ENCODE results near the gene NCR3LG1. TPM values are rescaled to one million over a fixed set of nuclear protein-coding genes. Genes with fewer than 3 reads are reported as not detected.

The NCR3LG1 gene
- total and polyA plus RNA-seq, 2 donors (not counting 1 experiment from before 2014, with no cell fraction given), result 0.12 to 0.64 TPM

DNA sequence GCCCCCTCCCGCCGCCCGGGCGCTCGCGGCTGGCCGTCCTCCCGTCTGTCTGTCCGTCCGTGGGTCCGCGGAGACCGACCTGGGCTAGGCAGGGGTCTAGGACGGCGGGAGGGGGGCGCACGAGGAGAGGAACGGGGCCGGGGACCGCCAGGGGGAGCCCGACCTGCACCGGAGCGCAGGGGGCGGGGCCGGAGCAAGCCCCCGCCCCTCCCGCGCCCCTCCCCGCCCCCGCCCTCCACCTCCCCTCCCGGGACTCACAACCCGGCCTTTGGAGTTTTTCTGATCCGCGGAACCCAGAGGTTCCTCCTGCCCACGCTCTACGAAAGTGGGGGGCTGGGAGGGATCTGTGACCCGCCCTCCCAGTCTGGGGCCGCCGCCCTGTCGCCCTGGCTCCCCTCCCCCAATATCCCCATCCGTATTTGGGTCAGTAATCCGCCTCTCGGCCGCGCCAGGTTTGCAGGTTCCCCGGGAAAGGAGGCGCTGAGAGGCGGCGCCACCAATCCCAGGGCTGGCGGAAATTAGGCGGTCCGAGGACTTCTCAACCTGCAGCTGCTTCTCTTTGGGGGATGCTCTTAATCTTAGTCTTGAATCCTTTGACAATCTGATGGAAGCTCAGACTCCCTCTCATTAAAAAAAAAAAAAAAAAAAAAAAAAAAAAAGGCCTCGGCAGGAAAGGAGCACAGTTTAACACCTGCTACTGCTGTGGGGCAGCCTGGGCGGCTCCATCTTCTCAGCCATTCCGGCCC, 37.8 kb downstream of the NCR3LG1 start:
- Histone ChIP-seq H2AFZ (ENCODE audit: insufficient read depth, low read depth, low read length, poor library complexity, severe bottlenecking) (peak overlapping the region; percentile 94), H3K4me1 (ENCODE audit: control insufficient read depth in 2 of 2, insufficient read depth in 2 of 2, low read length in 2 of 2) (peaks cover 4 to 33% of the 10 kb centered on the region in 2 donors), H3K9me3 (ENCODE audit: control extremely low read depth in 1 of 3, control insufficient read depth in 2 of 3, insufficient read depth in 1 of 3, low read length in 2 of 3) (no peaks in the 10 kb centered on the region), H3K27ac (ENCODE audit: low read length in 2 of 2) (peak overlapping the region in 1 of 2 donors; percentile 29), H3K27me3 (replicated peaks in 1 of 4; ENCODE audit: control extremely low read depth in 1 of 4, control insufficient read depth in 3 of 4, insufficient read depth in 4 of 4, low read length in 3 of 4) (peaks cover 0 to 2% (median 0%) of the 10 kb centered on the region in 4 experiments), H3K4me2 (replicated peaks; ENCODE audit: low read depth, low read length, poor library complexity, severe bottlenecking) (peak overlapping the region; percentile 99), H3K79me2 (ENCODE audit: control insufficient read depth, insufficient read depth, low read length) (no peaks in the 10 kb centered on the region), H4K20me1 (ENCODE audit: control insufficient read depth, insufficient read depth, low read length, poor library complexity, severe bottlenecking) (no peaks in the 10 kb centered on the region), H3K9ac (ENCODE audit: low read length) (peak overlapping the region; percentile 73), H3K36me3 (replicated peaks in 1 of 2; ENCODE audit: control extremely low read depth in 1 of 2, control insufficient read depth in 1 of 2, extremely low read depth in 1 of 2, insufficient read depth in 2 of 2, low read length in 1 of 2) (no peaks in the 10 kb centered on the region), H3K4me3 (ENCODE audit: control extremely low read depth in 1 of 5, extremely low read depth in 1 of 5, insufficient read depth in 1 of 5, low read depth in 2 of 5, low read length in 4 of 5) (peak overlapping the region; percentile 16 to 90 (median 63))
- Mint-ChIP-seq H3K9me3 (ENCODE audit: insufficient read depth) (no peaks in the 10 kb centered on the region), H3K27me3 (peaks cover 5% of the 10 kb centered on the region), H3K4me1 (peaks cover 16% of the 10 kb centered on the region), H3K27ac (peak overlapping the region; percentile 59), H3K4me3 (peak overlapping the region; percentile 85)
- intact Hi-C loops (cut with micrococcal nuclease), result loop anchor here (1.0 to 10.0 kb wide), 5 partner anchors 113 to 625 kb away; partner anchors contain the start of genes NUCB2, RPS13 and SERGEF
- ChIA-PET POLR2A (interaction anchor here (0.6 to 0.7 kb wide), 2 partner anchors 11 to 650 kb away, joined by 3 to 4 read pairs; no protein-coding TSS in a partner anchor), CTCF (interaction anchor here (0.7 to 5.4 kb wide), 8 partner anchors 10 to 651 kb away, joined by 3 to 31 read pairs (median 4); no protein-coding TSS in a partner anchor)
- ATAC-seq (ENCODE audit: low read depth), result peak; percentile 94
- no peak for TF ChIP-seq EZH2 (IDR thresholded peaks at IDR 0.05; ENCODE audit: borderline replicate concordance, insufficient read depth, low read depth, low read length, poor library complexity, severe bottlenecking)
- TF ChIP-seq, protein P1, sequence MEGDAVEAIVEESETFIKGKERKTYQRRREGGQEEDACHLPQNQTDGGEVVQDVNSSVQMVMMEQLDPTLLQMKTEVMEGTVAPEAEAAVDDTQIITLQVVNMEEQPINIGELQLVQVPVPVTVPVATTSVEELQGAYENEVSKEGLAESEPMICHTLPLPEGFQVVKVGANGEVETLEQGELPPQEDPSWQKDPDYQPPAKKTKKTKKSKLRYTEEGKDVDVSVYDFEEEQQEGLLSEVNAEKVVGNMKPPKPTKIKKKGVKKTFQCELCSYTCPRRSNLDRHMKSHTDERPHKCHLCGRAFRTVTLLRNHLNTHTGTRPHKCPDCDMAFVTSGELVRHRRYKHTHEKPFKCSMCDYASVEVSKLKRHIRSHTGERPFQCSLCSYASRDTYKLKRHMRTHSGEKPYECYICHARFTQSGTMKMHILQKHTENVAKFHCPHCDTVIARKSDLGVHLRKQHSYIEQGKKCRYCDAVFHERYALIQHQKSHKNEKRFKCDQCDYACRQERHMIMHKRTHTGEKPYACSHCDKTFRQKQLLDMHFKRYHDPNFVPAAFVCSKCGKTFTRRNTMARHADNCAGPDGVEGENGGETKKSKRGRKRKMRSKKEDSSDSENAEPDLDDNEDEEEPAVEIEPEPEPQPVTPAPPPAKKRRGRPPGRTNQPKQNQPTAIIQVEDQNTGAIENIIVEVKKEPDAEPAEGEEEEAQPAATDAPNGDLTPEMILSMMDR (IDR thresholded peaks at IDR 0.05), result peak; percentile 82
- DNase-seq, result peak; percentile 88
- under 1% methylated on average over 26 of the region's 55 CpGs for WGBS (ENCODE audit: insufficient coverage)
